Upper lobe of left lung (tissue), 4 donors: ENCODE measurements around the gene PLD3.

Experiments
- CTCF ChIP-seq, 6 experiments: fragments of 450-650 bp in 4 of 6; fragments of 200-600 bp in 2 of 6; sonication (generic) in 2 of 6; IDR thresholded peaks; one replicate each; pipeline ENCODE4 v1.5.1; 2016 to 2019; ENCODE audit warnings: antibody characterized with exemption in 6 of 6
- EP300 ChIP-seq, 4 donors: sonication (generic); formaldehyde crosslinking; IDR thresholded peaks; one replicate each; pipeline ENCODE4 v1.5.1; 2017; ENCODE audit warnings: antibody characterized with exemption in 4 of 4, control low read depth in 2 of 4
- POLR2A ChIP-seq, 4 donors: fragments of 450-650 bp; IDR thresholded peaks; one replicate each; pipeline ENCODE4 v1.5.1; 2016 to 2017; ENCODE audit warnings: antibody characterized with exemption in 4 of 4, mild to moderate bottlenecking in 2 of 4

GRCh38 chr19:40415768-40416167 is 67.3 kb downstream of the PLD3 start:
- TF ChIP-seq EP300 (IDR thresholded peaks at IDR 0.05) = no peak
- TF ChIP-seq POLR2A (IDR thresholded peaks at IDR 0.05) = no peak
- no peak for TF ChIP-seq CTCF (IDR thresholded peaks at IDR 0.05)
